Stimulated activated naive CD4-positive, alpha-beta T cell treated with Interleukin-2 at 50 U/mL for 16 hours (primary cell): ENCODE results near the gene ZNF212.
"Not testable (repeated sequence)": the region's sequence is repeated elsewhere in the genome, so short reads cannot be mapped to it uniquely, and the experiment has no call there.

Experiments
- DNase-seq: peaks from one replicate; lab custom pipeline; 2025; lab: John Stamatoyannopoulos, UW

Gene ZNF212

DNA sequence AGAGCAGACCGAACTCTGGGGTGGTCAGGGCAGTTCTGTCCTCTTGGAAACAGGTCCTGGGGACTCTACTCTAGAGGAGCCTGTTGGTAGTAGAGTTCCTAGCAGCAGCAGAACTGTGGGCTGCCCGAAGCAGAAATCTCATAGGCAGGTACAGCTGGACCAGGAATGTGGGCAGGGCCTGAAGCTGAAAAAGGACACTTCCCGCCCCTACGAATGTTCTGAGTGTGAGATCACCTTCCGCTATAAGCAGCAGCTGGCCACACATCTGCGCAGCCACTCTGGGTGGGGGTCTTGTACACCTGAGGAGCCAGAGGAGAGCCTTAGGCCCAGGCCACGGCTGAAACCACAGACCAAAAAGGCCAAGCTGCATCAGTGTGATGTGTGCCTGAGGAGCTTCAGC lies 14.2 kb downstream of the ZNF212 start:
- DNase-seq = no peak

DNA sequence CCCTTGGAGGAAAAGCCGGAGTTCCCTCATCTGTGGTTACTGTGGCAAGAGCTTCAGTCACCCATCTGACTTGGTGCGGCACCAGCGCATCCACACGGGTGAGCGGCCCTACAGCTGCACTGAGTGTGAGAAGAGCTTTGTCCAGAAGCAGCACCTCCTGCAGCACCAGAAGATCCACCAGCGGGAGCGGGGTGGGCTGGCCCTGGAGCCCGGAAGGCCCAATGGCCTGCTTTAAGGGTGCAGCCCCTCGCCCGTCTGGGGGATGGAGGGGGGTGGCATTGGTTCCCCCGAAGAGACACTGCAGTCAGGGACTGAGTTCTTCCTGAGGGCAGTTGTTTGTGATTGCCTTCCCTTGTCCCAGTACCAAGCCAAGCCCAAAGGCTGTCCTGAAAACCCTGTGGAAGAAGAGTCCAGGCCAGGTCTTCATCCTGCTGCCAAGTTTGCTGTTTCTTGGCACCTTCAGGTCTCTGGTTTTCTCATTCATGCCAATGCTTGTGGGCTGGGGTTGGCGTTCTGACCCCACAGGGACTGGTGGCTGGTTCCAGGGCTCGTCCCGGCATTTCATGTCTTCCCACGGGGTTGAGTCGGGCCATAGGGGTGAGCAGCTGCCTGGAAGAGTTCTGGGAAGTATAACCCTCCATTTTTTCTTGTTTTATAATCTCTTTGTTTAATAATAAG lies 14.9 kb downstream of the ZNF212 start:
- no peak for DNase-seq

DNA sequence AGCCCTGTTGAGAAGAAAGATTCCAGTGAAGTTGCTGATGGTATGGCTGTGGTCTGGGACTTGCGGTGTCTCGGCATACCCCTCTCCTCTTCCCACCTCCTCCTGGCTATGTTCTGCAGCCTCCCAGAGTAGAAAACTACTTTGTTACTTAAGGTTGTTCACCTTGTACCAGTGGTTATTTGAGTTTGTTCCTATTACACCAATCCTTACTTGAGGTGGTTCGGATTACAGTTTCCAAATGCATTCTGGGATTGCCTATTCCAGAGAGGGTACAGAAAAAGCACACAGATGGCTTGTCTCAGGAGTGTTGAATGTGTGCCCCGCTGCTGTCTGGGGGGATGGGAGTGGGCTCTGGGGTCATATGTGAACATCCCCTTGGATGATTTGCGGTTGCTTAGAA lies 15.7 kb downstream of the ZNF212 start:
- no peak for DNase-seq

DNA sequence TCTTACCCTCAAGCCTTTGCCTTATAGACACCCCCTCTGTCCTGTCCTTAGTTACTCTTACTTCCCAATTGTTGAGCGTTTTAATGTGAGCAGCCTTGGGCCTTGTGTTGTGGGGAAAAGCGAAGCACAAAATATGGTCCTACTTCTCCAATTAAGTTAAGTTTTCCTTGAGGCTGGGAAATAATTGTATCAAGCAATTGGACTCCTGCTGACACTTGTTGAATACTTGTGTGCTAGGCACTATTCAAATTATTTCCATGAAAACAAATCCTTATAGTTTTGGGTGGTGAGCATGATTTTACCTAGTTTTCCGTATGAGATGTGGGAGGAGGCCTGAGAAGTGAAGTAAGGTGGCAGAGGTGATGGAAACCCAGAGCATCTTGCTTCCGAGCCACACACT lies 17.1 kb downstream of the ZNF212 start:
- DNase-seq = no peak

DNA sequence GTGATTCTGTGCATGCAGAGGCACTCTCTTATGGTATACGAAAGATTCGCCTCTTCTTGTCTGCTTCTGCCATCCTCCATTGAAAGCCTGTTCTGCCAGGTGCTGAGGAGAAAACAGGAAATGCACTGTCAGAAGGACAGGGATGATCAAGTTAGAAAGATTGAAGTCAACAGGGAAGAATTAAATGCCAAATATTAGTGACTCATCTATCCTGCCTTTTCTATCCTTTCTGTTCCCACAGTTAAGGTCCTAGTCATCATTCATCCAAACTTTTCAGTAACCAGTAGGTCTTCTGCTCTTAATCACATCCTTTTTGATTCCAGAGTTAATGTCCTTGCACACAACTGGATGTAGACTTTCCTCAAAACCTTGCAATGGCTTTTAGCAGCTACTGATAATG lies 17.7 kb downstream of the ZNF212 start:
- DNase-seq = no peak

DNA sequence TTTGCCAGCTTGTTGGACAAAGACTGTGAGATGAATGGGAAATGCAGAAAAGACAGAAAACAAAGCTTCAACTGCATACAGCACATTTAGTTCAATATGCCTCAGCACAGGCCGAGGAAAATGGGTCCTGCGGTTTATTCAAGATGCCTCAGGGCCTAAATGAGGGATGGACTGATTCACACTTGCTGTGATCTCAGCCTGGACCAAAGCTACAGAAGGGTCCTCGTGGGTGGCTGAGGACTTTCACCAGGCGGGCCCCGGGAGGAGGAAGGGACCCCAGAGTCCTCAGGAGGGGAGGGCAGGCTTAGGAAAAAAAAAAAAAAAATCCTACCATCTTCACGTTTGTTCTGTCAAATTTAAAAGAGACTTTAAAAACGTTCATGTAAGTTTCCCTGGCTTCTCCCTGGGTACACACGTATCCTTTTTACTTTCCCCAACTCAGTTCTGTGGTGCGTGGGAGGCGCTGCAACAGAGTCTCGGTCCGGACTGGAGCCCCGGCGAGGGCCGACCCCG lies 21.9 kb downstream of the ZNF212 start:
- DNase-seq = no peak

DNA sequence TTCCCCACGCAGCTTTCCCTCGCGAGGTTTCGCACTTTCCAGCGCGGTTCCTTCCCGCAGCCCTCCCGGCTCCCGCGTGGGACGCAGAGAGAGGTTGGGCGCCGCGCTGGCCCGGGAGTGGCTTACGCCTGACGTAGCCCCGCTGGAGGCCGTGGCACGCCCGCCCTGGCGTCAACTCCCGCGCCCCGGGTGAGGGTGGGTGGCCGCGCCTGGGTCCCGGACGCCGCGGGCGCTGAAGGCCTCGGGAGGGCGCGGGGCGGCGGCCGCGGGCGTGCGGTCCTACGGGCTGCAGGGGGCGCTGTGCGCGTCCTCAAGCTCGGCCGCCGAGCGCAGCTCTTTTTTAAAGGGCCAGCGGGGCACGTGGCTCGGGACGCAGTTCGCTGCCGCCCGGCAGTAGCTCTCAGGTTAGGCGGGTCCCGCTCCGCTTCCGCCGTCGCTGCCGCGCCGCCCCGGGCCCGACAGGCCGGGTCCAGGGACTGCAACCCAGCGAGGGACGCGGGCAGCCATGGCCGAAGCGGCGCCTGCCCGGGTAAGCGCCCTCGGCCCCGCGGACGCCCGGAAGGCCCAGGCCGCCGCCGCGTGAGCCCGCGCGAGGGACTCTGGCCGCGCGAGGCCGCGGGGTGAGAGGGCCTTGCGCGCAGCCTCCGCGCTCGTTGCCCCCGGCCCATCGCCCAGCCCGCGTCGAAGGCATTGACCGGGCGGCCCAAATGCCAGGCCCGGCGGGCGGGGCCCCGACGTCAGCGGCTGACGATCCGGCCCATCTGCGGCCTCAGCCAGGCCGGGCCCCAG lies 22.6 kb downstream of the ZNF212 start, which contains the start of gene ZNF783:
TSS of gene ZNF783 (plus strand) at position 368 of the 789 bp plus-strand sequence. CDS start at position 506, 138 bp downstream.
- peak; percentile 83 for DNase-seq

DNA sequence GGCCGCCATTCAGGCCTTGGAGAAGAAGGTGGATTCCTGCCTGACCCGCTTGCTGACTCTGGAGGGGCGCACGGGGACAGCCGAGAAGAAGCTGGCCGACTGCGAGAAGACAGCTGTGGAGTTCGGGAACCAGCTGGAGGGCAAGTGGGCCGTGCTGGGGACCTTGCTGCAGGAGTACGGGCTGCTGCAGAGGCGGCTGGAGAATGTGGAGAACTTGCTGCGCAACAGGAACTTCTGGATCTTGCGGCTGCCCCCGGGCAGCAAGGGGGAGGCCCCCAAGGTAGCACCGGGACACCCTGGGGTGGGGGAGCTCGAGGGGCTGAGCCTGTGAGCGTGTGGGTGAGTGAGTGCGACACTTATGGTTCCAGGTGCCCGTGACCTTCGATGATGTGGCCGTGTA lies 27.0 kb downstream of the ZNF212 start:
- DNase-seq = no peak

DNA sequence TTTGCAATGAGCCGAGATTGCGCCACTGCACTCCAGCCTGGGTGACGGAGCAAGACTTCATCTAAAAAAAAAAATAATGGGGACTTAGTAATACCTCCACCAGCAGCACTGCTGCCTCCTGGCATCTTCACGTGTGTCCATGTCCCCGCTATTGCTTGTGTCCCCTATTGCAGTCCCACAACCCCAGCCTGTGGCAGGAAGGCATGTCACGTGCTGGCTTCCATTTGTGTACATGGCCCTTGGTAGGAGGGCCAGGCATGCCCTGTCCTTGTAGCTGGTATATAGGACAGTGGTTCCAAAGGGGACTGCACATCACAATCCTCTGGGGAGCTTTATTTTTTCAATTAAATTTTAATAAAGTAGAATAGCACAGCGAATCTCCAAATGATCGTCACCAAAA lies 28.3 kb downstream of the ZNF212 start:
- DNase-seq = no peak

DNA sequence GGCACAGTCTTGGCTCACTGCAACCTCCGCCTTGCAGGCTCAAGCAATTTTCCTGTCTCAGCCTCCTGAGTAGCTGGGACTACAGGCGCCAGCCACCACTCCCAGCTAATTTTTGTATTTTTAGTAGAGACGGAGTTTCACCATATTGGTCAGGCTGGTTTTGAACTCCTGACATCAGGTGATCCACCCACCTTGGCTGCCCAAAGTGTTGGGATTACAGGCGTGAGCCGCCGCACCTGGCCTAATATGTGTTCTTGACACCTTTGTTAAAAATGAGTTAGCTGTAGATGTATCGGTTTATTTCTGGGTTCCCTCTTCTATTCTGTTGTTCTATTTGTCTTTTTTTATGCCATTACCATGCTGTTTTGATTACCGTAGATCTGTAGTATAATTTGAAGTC lies 35.0 kb downstream of the ZNF212 start:
- DNase-seq = not testable (repeated sequence)

DNA sequence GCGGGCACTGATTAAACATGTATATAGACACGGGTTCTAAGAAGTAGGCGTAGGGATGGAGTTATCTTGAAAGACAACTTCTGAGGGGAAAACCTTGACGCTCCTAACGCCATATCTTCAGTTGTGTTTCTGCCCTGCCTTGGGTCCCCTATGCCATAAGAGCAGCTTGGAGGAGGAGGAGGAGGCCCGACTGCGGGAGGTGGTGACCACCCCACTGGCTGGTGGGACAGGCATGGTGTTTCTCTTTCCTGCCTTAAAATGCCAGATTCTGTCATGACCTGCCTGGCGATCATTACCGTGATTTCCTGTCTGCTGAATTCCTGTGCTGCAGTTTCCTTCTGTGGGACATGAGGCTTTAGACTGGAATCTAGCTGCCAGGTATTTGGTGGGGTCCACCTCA lies 38.4 kb downstream of the ZNF212 start:
- no peak for DNase-seq

DNA sequence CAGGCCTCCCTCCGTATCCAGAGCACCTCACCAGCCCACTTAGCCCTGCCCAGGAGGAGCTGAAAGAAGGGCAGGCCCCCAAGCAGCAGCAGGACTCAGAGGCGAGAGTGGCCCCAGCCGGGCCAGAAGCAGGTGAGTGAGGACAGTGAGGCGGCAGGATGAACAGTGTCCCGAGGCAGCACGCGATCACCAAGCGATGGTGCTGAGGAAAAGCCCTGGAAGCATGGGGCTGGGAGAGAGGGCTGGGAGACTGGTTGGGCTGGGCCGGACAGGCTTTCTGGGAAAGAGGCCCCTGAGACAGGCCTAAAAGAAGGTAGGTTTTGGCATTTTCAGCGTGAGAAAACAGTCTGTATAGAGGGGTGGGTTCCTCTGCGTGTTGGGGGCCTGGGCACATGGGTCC lies 38.9 kb downstream of the ZNF212 start:
- no peak for DNase-seq

DNA sequence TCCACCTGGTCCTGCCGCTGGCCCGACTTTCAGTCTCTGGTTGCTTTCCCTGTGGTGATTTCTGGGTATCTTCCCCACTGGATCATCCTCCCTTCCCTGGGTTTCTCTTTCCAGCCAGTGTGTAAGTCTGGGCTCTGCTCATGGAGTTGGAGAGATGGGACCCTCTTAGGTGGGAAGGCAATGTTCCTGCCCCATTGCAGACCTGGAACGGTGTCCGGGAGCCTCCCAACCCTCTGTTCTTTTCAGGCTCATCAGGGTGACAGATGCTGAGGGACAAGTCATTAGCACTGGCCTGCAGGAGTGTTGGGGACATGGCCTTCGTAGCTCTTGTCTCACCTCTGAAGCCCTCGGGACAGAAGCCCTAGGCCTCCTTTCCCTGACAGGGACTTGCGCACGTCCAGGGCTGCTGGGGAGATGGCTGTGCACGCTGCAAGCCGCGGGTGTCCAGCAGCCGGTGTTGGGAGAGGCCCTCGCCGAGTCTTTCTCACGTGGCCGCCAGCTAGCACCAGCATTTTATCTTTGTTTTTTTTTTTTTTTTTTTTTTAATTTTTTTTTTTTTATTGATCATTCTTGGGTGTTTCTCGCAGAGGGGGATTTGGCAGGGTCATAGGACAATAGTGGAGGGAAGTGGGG lies 39.8 kb downstream of the ZNF212 start:
- DNase-seq = no peak

DNA sequence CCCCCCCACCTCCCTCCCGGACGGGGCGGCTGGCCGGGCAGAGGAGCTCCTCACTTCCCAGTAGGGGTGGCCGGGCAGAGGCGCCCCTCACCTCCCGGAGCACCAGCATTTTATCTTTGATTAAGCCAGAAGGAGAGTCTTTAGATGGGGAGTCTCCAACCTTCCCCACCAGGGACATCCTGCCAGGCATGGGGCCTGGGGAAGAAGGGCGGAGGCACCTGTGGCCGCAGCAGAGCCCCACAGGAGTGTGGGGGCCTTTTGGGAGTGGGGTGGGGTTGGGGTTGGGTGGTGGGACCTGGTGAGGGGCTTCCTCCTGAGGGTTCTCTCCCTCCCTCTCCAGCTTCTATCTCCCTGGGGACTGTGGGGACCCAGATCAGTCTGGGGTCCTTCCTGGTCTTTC lies 40.7 kb downstream of the ZNF212 start:
- DNase-seq = no peak

DNA sequence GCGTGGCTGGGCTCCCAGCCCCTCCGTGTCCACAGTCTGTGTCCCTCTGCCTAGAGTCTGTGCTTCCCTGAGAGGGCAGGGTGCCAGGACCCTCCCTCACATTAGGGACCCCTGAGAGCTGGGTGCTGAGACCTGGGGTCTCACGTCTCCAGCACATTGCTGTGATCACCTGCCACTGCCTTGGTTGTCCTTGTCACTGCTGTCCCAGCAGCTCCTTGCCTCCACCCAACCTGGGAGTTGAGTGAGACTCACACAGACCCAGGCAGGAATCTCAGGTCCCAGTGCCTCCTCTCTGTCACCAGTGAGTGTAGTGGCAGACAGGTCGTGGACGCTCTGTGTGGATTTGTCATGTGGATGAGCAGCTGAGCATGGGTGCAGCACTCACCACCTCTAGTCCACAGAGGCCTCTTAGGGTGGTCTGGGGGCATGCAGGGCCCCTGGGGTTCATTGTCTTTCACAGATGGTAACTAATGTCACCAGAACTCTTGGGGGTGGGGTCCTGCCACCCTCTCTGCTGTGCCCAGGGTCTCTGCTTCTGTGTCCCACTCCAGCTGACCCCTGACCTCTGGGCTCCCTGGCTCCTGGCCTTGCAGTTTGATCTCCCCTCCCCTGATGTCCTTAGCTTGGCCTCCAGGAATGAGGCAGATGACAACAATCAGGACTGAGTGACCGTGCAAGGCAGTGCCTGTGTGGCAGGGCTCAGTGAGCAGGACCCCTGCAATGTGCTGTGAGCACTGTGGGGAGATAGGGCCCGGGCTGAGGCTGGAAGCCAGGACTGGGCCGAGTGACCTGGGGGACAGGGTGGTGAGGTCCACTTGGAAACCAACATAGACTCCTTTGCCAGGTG lies 41.4 kb downstream of the ZNF212 start:
- no peak for DNase-seq

DNA sequence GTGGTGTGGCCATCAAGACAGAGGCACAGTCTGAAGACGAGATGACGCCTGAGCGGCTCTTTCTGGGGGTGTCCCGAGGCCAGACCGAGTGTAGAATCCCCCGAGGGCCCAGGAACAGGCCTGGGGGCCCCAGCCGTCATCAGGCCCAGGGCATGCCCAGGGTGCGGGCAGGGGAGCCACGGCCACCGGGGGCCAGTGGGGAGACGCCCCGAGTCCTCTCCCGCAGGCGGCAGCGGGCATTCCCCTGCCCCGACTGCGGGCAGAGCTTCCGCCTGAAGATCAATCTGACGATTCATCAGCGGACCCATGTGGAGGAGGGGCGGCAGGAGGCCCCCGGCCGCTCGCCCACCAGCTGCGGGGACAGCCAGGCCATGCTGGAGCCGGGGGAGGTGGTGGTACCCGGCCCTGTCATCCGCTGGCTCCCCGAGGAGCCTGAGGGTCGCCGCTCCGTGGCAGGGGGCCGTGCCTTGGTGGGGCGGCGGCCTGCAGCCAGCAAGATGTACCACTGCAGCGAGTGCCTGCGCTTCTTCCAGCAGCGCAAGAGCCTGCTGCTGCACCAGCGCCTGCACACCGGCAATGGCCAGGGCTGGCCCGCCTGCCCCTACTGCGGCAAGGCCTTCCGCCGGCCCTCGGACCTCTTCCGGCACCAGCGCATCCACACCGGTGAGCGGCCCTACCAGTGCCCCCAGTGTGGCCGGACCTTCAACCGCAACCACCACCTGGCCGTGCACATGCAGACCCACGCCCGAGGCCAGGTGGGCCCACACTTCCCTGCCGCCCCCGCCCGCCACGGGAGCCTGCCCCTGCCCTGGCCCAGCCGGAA lies 42.3 kb downstream of the ZNF212 start:
- DNase-seq = no peak

DNA sequence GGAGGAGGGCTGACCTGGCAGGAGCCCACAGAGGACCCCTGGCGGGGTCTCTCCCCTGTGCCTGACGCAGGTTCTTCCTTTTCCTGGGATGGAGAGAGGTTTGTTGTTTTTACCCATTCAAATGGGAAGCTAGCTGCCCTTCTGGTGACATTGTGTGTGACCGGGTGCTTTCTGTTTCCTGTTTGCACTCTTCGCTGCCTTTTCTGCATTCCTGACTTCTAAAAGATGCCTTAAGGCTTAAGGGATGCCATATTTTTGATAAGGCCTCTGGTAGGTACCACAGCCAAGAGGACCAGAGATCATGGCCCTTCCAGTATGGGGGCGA lies 42.8 kb downstream of the ZNF212 start:
- DNase-seq = no peak

DNA sequence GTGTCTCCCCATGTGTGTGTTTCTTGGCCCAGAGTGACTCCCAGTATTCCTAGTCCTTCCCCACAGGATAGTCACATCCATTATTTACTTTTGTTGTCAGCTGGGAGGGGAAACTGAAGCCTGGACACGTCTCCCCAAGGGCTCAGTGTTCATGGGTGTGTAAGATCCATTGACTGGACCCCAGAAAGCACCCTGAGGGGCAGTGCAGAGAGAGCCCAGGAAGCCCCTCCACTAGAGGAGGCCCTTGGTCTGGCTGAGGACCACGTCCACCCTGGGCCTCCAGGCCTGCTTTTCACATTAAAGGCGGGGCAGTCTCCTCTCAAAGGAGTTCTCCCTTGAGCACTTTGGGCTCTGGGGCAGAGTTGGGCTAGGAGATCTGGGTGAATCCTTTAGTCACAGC lies 43.9 kb downstream of the ZNF212 start:
- DNase-seq = no peak

DNA sequence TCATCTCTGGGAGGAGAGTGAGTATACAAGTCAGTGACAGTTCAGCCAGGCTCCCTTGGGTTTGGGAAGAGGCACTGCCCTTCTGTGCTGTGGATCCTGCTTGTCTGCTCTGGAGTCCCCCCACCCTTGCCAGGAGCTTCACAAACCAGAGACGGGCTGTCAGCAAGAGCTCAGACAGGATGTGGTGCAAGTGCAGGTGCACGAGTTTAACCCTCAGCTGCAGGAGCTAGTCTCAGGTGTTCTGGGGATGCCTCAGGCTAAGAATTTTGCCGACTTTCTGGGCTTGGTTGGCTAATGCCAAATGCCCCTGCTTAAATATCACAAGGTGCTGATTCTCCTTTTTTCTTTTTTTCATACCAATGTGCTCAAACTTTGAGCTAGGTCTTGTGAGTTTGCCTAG lies 44.9 kb downstream of the ZNF212 start:
- peak; percentile 9 for DNase-seq

DNA sequence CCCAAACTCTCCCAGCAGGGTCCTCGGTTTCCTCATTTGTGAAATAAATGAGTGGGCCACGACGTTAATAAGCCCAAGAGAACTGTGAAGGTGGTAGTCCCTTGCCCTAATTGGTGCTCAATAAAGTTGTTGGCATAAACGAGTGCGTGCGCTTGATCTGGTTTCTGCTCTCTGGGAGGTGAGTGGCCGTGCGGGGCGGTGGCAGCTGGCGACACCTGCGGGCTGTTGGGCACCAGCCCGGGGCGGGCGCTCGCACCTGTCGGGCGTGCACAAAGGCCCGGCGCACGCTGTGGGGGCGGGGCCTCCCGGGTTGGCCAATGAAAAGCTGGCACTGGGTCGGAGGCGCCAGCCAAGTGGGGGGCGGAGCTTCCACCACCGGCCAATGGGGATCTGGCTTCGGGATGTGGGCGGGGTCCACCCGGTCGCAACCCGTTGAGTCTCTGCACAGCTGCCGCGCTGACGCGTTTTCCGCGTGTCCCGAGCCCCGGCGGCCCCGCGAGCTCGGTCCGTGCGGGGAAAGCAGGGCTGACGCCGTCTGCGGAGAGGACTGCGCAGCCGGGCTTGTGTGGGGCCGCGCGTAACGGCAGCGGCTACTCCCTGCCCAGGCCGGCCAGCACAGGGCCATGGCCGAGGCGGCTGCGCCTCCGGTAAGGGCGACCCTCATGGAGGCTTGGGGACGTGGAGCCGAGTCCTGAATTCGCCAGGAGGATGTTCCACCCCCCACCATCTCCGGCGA lies 45.6 kb downstream of the ZNF212 start:
- peak; percentile 98 for DNase-seq

DNA sequence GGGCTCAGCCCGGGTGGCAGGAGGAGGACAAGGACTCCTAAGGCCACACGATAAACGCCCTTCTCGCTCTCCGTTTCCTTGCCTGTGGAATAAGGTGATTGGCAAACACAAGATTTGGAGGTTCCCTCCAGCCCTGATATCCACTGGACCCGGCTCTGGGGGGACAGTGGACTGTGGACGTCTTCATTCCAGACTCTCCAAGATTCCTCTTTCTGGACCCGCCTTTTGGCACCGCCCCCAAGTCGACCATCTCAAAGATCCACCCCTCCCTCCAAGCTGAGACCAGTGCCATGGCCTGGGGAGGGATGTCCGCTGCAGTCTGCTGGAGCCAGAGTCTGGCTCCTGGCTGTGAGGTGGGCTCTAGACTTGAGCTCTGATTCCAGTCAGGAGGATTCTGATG lies 46.2 kb downstream of the ZNF212 start:
- DNase-seq = no peak
